Stimulated activated CD8-positive, alpha-beta memory T cell treated with anti-CD3 and anti-CD28 coated beads, Interleukin-4, amount 100 ng/mL, for 4 hours (primary cell): ENCODE measurements around the gene PTPRD.

Experiments used
- DNase-seq, 2 donors: peaks; one replicate each; pipeline ENCODE4 v3.0.0-alpha.2; 2020; ENCODE audit warnings: low read depth in 2 of 2, low spot score in 1 of 2

PTPRD gene

GRCh38 chr9:8381601-8382000 lies 2231.2 kb downstream of the PTPRD start:
- DNase-seq, result no peak

- DNase-seq, result no peak
Observed at GRCh38 chr9:8374471-8374870, 2238.3 kb downstream of the PTPRD start.

- DNase-seq, result no peak
Observed at GRCh38 chr9:8371686-8372085, 2241.1 kb downstream of the PTPRD start.

- DNase-seq, result no peak
Observed at GRCh38 chr9:8366161-8366926, 2246.5 kb downstream of the PTPRD start.

- no peak for DNase-seq
Observed at GRCh38 chr9:8365466-8366160, 2247.2 kb downstream of the PTPRD start.

GRCh38 chr9:8365029-8365428 lies 2247.8 kb downstream of the PTPRD start:
- DNase-seq, result no peak

- no peak for DNase-seq
Observed at GRCh38 chr9:8364026-8364752, 2248.6 kb downstream of the PTPRD start.

GRCh38 chr9:8362250-8362649 lies 2250.6 kb downstream of the PTPRD start:
- no peak for DNase-seq

- no peak for DNase-seq
Observed at GRCh38 chr9:8361364-8361763, 2251.4 kb downstream of the PTPRD start.

GRCh38 chr9:8356406-8356805 lies 2256.4 kb downstream of the PTPRD start:
- no peak for DNase-seq

GRCh38 chr9:8351436-8351835 lies 2261.4 kb downstream of the PTPRD start:
- no peak for DNase-seq

- no peak for DNase-seq
Observed at GRCh38 chr9:8349901-8350300, 2262.9 kb downstream of the PTPRD start.

GRCh38 chr9:8349376-8349775 lies 2263.4 kb downstream of the PTPRD start:
- no peak for DNase-seq

- DNase-seq, result no peak
Observed at GRCh38 chr9:8348756-8349155, 2264.0 kb downstream of the PTPRD start.

GRCh38 chr9:8346296-8346695 lies 2266.5 kb downstream of the PTPRD start:
- no peak for DNase-seq

GRCh38 chr9:8338767-8339510 lies 2273.9 kb downstream of the PTPRD start:
- no peak for DNase-seq

- DNase-seq, result no peak
Observed at GRCh38 chr9:8337834-8338766, 2274.7 kb downstream of the PTPRD start.

GRCh38 chr9:8332871-8333270 lies 2279.9 kb downstream of the PTPRD start:
- no peak for DNase-seq

- no peak for DNase-seq
Observed at GRCh38 chr9:8332331-8332650, 2280.5 kb downstream of the PTPRD start.
